A673 (cell line): ENCODE data around the gene CCDC134. TPM values are rescaled to one million over a fixed set of nuclear protein-coding genes. Genes with fewer than 3 reads are reported as not detected.
A peak's percentile ranks its signal among the peaks of the same experiment; 100 is the strongest.

Source experiments
- BruUV-seq: library from RNA; stranded (reverse); fragments of 400-500 nt; replicated peaks from 2 replicates; lab custom pipeline; 2021; lab: Mats Ljungman, UMichigan
- CTCF ChIA-PET: fragments of 300-600 bp; sonication (Branson Sonifier 250); formaldehyde crosslinking; loops from one replicate; lab custom pipeline; 2022; ENCODE audit warnings: antibody characterized with exemption; lab: Charles Lee
- POLR2A ChIA-PET: fragments of 300-600 bp; sonication (Branson Sonifier 250); formaldehyde crosslinking; loops from one replicate; lab custom pipeline; 2022; ENCODE audit warnings: antibody characterized with exemption; ENCODE audit not compliant: low non-redundant PET; lab: Charles Lee
- DNase-seq: peaks from one replicate; pipeline ENCODE4 v3.0.0-alpha.2; 2015; ENCODE audit warnings: low spot score
- H3K27ac ChIP-seq: fragments of 200-600 bp; sonication (generic); 2 replicates; pipeline ENCODE4 v1.5.1; 2016; ENCODE audit warnings: mixed run types, low read depth, mild to moderate bottlenecking, mixed read lengths, antibody characterized with exemption, low read length; ENCODE audit not compliant: poor library complexity, severe bottlenecking
- H3K27me3 ChIP-seq: fragments of 200-600 bp; sonication (generic); replicated peaks from 2 replicates; pipeline ENCODE4 v1.6.1; 2017; ENCODE audit warnings: mixed run types, low read depth, mild to moderate bottlenecking, mixed read lengths, antibody characterized with exemption, low read length; ENCODE audit not compliant: insufficient read depth, poor library complexity
- H3K36me3 ChIP-seq: fragments of 200-600 bp; sonication (generic); 2 replicates; pipeline ENCODE4 v1.6.1; 2016; ENCODE audit warnings: mixed run types, mild to moderate bottlenecking, mixed read lengths, antibody characterized with exemption, low read length; ENCODE audit not compliant: insufficient read depth, poor library complexity, severe bottlenecking
- H3K4me1 ChIP-seq: fragments of 200-600 bp; sonication (generic); 2 replicates; pipeline ENCODE4 v1.6.1; 2017; ENCODE audit warnings: mixed run types, mild to moderate bottlenecking, mixed read lengths, antibody characterized with exemption, low read length; ENCODE audit not compliant: insufficient read depth, poor library complexity, severe bottlenecking
- H3K4me3 ChIP-seq: fragments of 200-600 bp; sonication (generic); 2 replicates; pipeline ENCODE4 v1.5.1; 2016; ENCODE audit warnings: low read depth, mixed run types, mild to moderate bottlenecking, mixed read lengths, low read length; ENCODE audit not compliant: poor library complexity, severe bottlenecking
- H3K9me3 ChIP-seq: fragments of 200-600 bp; sonication (generic); 2 replicates; pipeline ENCODE4 v1.6.1; 2016; ENCODE audit warnings: mixed run types, low read depth, mild to moderate bottlenecking, mixed read lengths, antibody characterized with exemption, low read length; ENCODE audit not compliant: poor library complexity, severe bottlenecking
- CTCF ChIP-seq: fragments of 300-800, 200-600 bp; sonication (generic); conservative IDR thresholded peaks from 2 replicates; pipeline ENCODE4 v1.5.1; 2017; ENCODE audit warnings: low read depth, mild to moderate bottlenecking, antibody characterized with exemption, low read length, moderate library complexity, mixed read lengths
- EZH2 ChIP-seq: fragments of 200-600 bp; sonication (generic); IDR thresholded peaks from 2 replicates; pipeline ENCODE4 v1.6.1; 2017; ENCODE audit warnings: borderline replicate concordance, low read depth, mild to moderate bottlenecking, mixed read lengths, antibody characterized with exemption, low read length; ENCODE audit not compliant: poor library complexity, severe bottlenecking
- intact Hi-C: fragments of 100-400 bp; cut with micrococcal nuclease; formaldehyde crosslinking; loops from one replicate; pipeline ENCODE4 v1.10.0; 2022; ENCODE audit not compliant: unreplicated experiment
- total RNA-seq: library from RNA; stranded (reverse); gene quantifications from 2 replicates; pipeline ENCODE4 v1.2.3, GENCODE V29; 2021

Gene CCDC134
- total RNA-seq, 1 experiment from 2014 or later, result 27.4 TPM

GRCh38 chr22:41828516-41828915 lies 28.0 kb downstream of the CCDC134 start:
- no peak for DNase-seq
- ChIA-PET CTCF (no interaction called here), POLR2A (no interaction called here)
- BruUV-seq, result no TSS peak
- H3K4me3 ChIP-seq, result no peak overlapping the region
- no peaks in the 10 kb centered on the region for H3K27me3 ChIP-seq
- peaks cover 14% of the 10 kb centered on the region for H3K36me3 ChIP-seq
- H3K9me3 ChIP-seq, result peaks cover 8% of the 10 kb centered on the region
- intact Hi-C loops, result no loop called here
- H3K27ac ChIP-seq, result peak overlapping the region; percentile 58
- no peak for TF ChIP-seq EZH2
- no peak for TF ChIP-seq CTCF
- peaks cover 6% of the 10 kb centered on the region for H3K4me1 ChIP-seq

GRCh38 chr22:41830174-41830573 lies 29.7 kb downstream of the CCDC134 start:
- CTCF ChIA-PET, result no interaction called here
- Histone ChIP-seq H3K9me3 (peaks cover 8% of the 10 kb centered on the region), H3K4me1 (peaks cover 6% of the 10 kb centered on the region), H3K36me3 (peaks cover 20% of the 10 kb centered on the region), H3K27me3 (no peaks in the 10 kb centered on the region), H3K27ac (peak overlapping the region; percentile 11), H3K4me3 (no peak overlapping the region)
- no peak for DNase-seq
- BruUV-seq, result no TSS peak
- intact Hi-C loops, result no loop called here
- POLR2A ChIA-PET, result no interaction called here
- TF ChIP-seq CTCF (no peak), EZH2 (no peak)

- peak overlapping the region; percentile 99 for H3K27ac ChIP-seq
- no TSS peak for BruUV-seq
These were observed 30.9 kb downstream of the CCDC134 start for GRCh38 chr22:41831383-41831782.

More at GRCh38 chr22:41831383-41831782, 30.9 kb downstream of the CCDC134 start:
- intact Hi-C loops, result no loop called here
- H3K27me3 ChIP-seq, result no peaks in the 10 kb centered on the region
- no peak for DNase-seq
- ChIA-PET CTCF (no interaction called here), POLR2A (no interaction called here)
- H3K4me1 ChIP-seq, result peaks cover 13% of the 10 kb centered on the region
- peaks cover 24% of the 10 kb centered on the region for H3K36me3 ChIP-seq
- TF ChIP-seq EZH2 (no peak), CTCF (no peak)
- H3K9me3 ChIP-seq, result peaks cover 8% of the 10 kb centered on the region
- H3K4me3 ChIP-seq, result no peak overlapping the region
